ENCODE measurements around the gene IPO11.

- TF ChIP-seq MAFK (IDR thresholded peaks at IDR 0.05; ENCODE audit: low read depth, low read length) = no peak
- no peak for TF ChIP-seq CTCF (conservative IDR thresholded peaks at IDR 0.05; ENCODE audit: low read depth, low read length)
- no peak for TF ChIP-seq POLR2A (IDR thresholded peaks at IDR 0.05; ENCODE audit: low read depth, low read length)
- TF ChIP-seq RFX5 (IDR thresholded peaks at IDR 0.05; ENCODE audit: low read depth, low read length) = no peak
- no peak for TF ChIP-seq CEBPB (IDR thresholded peaks at IDR 0.05; ENCODE audit: low read depth, low read length)
These were observed 87.2 kb downstream of the IPO11 start for GRCh38 chr5:62499756-62500155.

Measured in IMR-90 (cell line).